ENCODE measurements around the gene ADRA2C. TPM values are rescaled to one million over a fixed set of nuclear protein-coding genes. Genes with fewer than 3 reads are reported as not detected.
A peak's percentile ranks its signal among the peaks of the same experiment; 100 is the strongest.

Gene ADRA2C
- total and polyA plus RNA-seq, 2 of the 13 experiments (the other 11 are each of a cell fraction or from before 2014, with no cell fraction given): 15.4 to 69.7 TPM

- CTCF ChIA-PET (ENCODE audit: low intra/inter-chr PET ratio, low total read pairs): interaction anchor here (2.5 kb wide), 1 partner anchor 115 kb away, joined by 14 read pairs; no protein-coding TSS in a partner anchor
- in situ Hi-C loops (cut with HindIII; ENCODE audit: extremely low pct_ligation_motif_present, low pct_unique_long_range_greater_than_20kb) (no loop called here), intact Hi-C loops (cut with micrococcal nuclease; ENCODE audit: unreplicated experiment) (loop anchor here (1.0 kb wide), 1 partner anchor 15 kb away; no protein-coding TSS in a partner anchor)
- Histone ChIP-seq H3K36me3 (replicated peaks in 1 of 2; ENCODE audit: control insufficient read depth in 1 of 2, insufficient read depth in 2 of 2, low read length in 2 of 2) (no peaks in the 10 kb centered on the region), H3K79me2 (ENCODE audit: insufficient read depth, low read length) (peaks cover 4% of the 10 kb centered on the region), H4K20me1 (ENCODE audit: insufficient read depth, low read length) (no peaks in the 10 kb centered on the region), H3K4me3 (replicated peaks in 1 of 3; ENCODE audit: insufficient read depth in 1 of 3, low read depth in 2 of 3, low read length in 3 of 3) (peak overlapping the region; percentile 54 to 75 (median 55); a peak in 5 of 6 replicates), H3K27ac (ENCODE audit: extremely low read length, insufficient read depth, low read length) (no peak overlapping the region), H3K27me3 (ENCODE audit: control insufficient read depth in 1 of 2, insufficient read depth in 2 of 2, low read length in 2 of 2) (no peaks in the 10 kb centered on the region; a peak in 2 of 5 replicates), H3K4me1 (ENCODE audit: insufficient read depth, low read length) (peaks cover 47% of the 10 kb centered on the region), H3K4me2 (ENCODE audit: low read depth, low read length) (peak overlapping the region; percentile 88), H2AFZ (ENCODE audit: low read length) (no peak overlapping the region), H3K9ac (ENCODE audit: insufficient read depth, low read depth, low read length) (peak overlapping the region; percentile 62), H3K9me3 (ENCODE audit: low read length) (no peaks in the 10 kb centered on the region)
- WGBS (ENCODE audit: low lambda C conversion rate): no CpG with 5 or more reads among the region's 101 CpGs
- DNase-seq (ENCODE audit: low spot score) (peak; percentile 41), FAIRE-seq (no peak), ATAC-seq (peak; percentile 74)
- POLR2A ChIA-PET: interaction anchor here (0.8 to 6.6 kb wide), 10 partner anchors 9 to 190 kb away, joined by 3 to 87 read pairs (median 6); no protein-coding TSS in a partner anchor
- BruUV-seq (replicated peaks): no TSS peak
- TF ChIP-seq ZMYM3 (CRISPR knock-in tag; IDR thresholded peaks at IDR 0.05) (no peak), POLR2G (IDR thresholded peaks at IDR 0.05; ENCODE audit: low read depth, low read length) (peak; percentile 55), ZNF570 (CRISPR knock-in tag; IDR thresholded peaks at IDR 0.05; ENCODE audit: borderline replicate concordance) (no peak), MYPOP (CRISPR knock-in tag; IDR thresholded peaks at IDR 0.05) (peak; percentile 69; the same call in 1 of the 2 replicates), SNAPC4 (CRISPR knock-in tag; IDR thresholded peaks at IDR 0.05) (no peak), AKNA (CRISPR knock-in tag; IDR thresholded peaks at IDR 0.05; ENCODE audit: borderline replicate concordance) (no peak), GATAD1 (CRISPR knock-in tag; IDR thresholded peaks at IDR 0.05) (no peak), UBTF (CRISPR knock-in tag; IDR thresholded peaks at IDR 0.05) (peak; percentile 72)
These were observed 732 bp upstream of the ADRA2C start for GRCh38 chr4:3765271-3766035.

Data from HepG2 (cell line).